LNCAP (cell line): Measurements from ENCODE around the gene CNOT6.

ENCODE experiments used
- CTCF ChIP-seq: fragments of 450-650 bp; IDR thresholded peaks from 2 replicates; pipeline ENCODE4 v1.5.1; 2017; ENCODE audit warnings: mild to moderate bottlenecking

The CNOT6 gene

DNA sequence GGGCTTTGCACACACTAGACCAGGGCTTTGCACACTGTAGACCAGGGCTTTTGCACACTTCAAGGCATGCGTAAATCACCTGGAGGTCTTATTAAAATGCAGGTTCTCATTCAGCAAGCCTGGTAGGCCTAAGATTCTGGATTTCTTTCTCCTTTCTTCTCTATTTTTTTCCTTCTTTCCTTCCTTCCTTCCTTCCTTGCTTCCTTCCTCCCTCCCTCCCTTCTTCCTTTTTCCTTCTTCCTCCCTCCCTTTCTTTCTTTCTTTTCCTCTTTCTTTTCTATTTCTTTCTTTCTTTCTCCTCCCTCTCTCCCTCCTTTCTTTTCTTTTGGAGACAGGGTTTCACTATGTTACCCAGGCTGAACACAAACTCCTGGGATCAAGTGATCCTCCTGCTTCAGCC is 24.3 kb upstream of the CNOT6 start:
- no peak for TF ChIP-seq CTCF

- no peak for TF ChIP-seq CTCF
Measured at GRCh38 chr5:180470361-180470760, 23.8 kb upstream of the CNOT6 start.

- peak; percentile 93 for TF ChIP-seq CTCF
Measured at GRCh38 chr5:180470966-180471582, 23.1 kb upstream of the CNOT6 start.

DNA sequence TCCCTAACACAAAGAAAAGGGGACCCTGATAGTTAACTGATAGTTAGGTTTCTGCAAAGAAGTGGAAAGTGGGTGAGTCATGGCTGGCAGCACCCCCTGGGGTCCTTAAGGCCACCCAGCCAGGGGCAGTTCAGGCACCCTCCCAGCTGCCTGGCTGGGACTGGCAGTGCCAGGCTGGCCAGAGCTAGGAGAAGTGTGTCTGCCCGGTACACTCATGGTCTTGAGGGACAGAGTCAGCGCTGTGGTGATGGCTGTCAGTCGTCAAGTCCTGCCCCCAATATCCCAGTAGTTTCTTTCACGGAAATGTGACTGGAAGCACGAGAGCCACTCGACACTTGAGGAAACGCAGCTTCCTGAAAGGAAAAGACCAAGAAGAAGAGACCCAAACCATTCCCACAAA is 22.3 kb upstream of the CNOT6 start:
- no peak for TF ChIP-seq CTCF

DNA sequence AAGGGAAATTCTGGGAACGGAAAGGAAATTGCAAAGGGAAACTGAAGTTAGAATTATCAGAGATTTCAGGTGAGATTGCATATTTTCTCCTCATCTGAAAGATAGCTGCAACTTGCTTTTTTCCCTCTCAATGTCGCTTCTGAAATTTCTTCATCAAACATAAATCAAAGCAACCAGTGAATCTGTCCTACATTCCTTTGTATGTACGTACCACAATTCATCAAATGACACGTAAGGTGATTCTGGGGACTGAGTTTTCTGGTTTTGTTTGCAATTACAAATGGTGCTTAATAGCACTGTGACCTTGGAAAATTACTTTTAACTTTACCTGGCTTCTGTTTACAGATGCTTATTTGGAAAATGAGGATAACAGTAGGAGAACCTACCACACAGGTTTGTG is 21.9 kb upstream of the CNOT6 start:
- no peak for TF ChIP-seq CTCF

DNA sequence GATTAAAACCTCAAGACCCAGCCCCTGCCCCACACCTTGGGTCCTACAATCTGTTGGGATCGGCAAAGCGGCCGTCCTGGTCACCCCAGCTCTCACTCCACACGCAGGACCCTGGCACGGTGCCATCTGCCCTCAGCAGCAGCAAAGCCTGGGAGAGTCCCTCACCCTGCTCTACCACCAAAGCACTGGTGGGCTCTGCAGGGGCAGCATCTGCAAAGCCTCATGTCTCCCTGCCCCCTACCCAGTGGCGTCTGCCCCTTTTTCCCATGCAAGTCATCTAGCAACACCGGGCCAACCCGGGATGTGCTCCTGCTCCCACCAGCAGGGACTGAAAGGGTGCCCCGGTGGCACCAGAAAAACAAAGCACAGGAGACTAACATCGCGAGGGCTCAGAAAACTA is 19.6 kb upstream of the CNOT6 start:
- TF ChIP-seq CTCF: no peak

DNA sequence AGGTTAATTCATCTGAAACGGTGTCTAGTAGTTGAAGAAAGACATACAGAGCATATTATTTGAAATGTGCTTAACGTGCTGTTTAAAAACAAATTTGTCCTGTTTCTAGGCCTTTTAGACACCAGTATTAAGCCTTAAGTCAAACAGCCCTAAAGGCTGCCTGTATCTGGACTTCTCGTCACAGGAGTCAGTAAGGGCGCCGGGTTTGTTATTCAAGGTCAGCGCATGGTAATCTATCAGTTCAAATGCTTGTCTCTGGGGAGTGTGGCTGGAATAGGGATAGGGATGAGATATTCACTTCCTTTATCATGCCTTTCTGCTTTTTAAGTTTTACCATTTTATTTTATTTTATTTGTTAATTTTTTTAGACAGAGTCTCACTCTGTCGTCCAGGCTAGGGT is 9.4 kb upstream of the CNOT6 start:
- TF ChIP-seq CTCF: no peak

GRCh38 chr5:180486636-180487149 is 7.5 kb upstream of the CNOT6 start:
- TF ChIP-seq CTCF: no peak
